Ishikawa (cell line): ENCODE data around the gene AMIGO2.

Source experiments
- CEBPB ChIP-seq: IDR thresholded peaks from 2 replicates; pipeline ENCODE4 v1.6.1; 2012
- CREB1 ChIP-seq: IDR thresholded peaks from 2 replicates; pipeline ENCODE4 v1.6.1; 2012; ENCODE audit warnings: low read depth
- EP300 ChIP-seq: IDR thresholded peaks from 2 replicates; pipeline ENCODE4 v1.6.1; 2012; ENCODE audit warnings: borderline replicate concordance
- FOXM1 ChIP-seq: IDR thresholded peaks from 2 replicates; pipeline ENCODE4 v1.6.1; 2012; ENCODE audit warnings: low read depth, borderline replicate concordance
- MAX ChIP-seq: IDR thresholded peaks from 2 replicates; pipeline ENCODE4 v1.6.1; 2012
- NFIC ChIP-seq: IDR thresholded peaks from 2 replicates; pipeline ENCODE4 v1.6.1; 2012
- RAD21 ChIP-seq: IDR thresholded peaks from 2 replicates; pipeline ENCODE4 v1.6.1; 2012; ENCODE audit warnings: low read depth
- REST ChIP-seq: IDR thresholded peaks from 2 replicates; pipeline ENCODE4 v1.6.1; 2012; ENCODE audit warnings: low read depth, mild to moderate bottlenecking
- TAF1 ChIP-seq: IDR thresholded peaks from 2 replicates; pipeline ENCODE4 v1.6.1; 2012; ENCODE audit warnings: low read depth, mild to moderate bottlenecking
- TCF12 ChIP-seq: IDR thresholded peaks from 2 replicates; pipeline ENCODE4 v1.6.1; 2012; ENCODE audit warnings: low read depth
- TEAD4 ChIP-seq: IDR thresholded peaks from 2 replicates; pipeline ENCODE4 v1.6.1; 2012
- USF1 ChIP-seq: IDR thresholded peaks from 2 replicates; pipeline ENCODE4 v1.6.1; 2012
- YY1 ChIP-seq: IDR thresholded peaks from 2 replicates; pipeline ENCODE4 v1.6.1; 2012; ENCODE audit warnings: low read depth

- TF ChIP-seq EP300 (peak; percentile 95), RAD21 (0 out of 2 replicates have a peak, but pooled peaks have one; percentile 18), NFIC (0 out of 2 replicates have a peak, but pooled peaks have one; percentile 20), TCF12 (peak; percentile 90), YY1 (no peak), REST (no peak), MAX (no peak), FOXM1 (peak; percentile 87; the same call in 1 of the 2 replicates), USF1 (no peak), TEAD4 (peak; percentile 93), CREB1 (no peak), TAF1 (no peak), CEBPB (no peak)
These were observed 15.0 kb upstream of the AMIGO2 start for GRCh38 chr12:47094804-47095203.
